Tibial nerve (tissue), 4 donors: ENCODE measurements around the gene KDM4B. TPM values are rescaled to one million over a fixed set of nuclear protein-coding genes. Genes with fewer than 3 reads are reported as not detected.
"Not testable (repeated sequence)": the region's sequence is repeated elsewhere in the genome, so short reads cannot be mapped to it uniquely, and the experiment has no call there.

Source experiments
- DNase-seq, 2 donors: peaks; one replicate each; pipeline ENCODE4 v3.0.0-alpha.2; 2019; ENCODE audit warnings: low spot score in 2 of 2
- H3K27ac ChIP-seq, 4 donors: fragments of 200-600 bp; sonication (generic) in 3 of 4; one replicate each; pipeline ENCODE4 v1.5.1; 2017 to 2019; ENCODE audit warnings: mild to moderate bottlenecking in 1 of 4
- H3K27me3 ChIP-seq, 2 donors: fragments of 200-600 bp; sonication (generic) in 1 of 2; one replicate each; pipeline versions ENCODE4 v1.5.1 to v1.6.0; 2017 to 2019
- H3K36me3 ChIP-seq, 3 donors: fragments of 200-600 bp; sonication (generic); one replicate each; pipeline ENCODE4 v1.5.1; 2018 to 2019
- H3K4me1 ChIP-seq, 4 donors: fragments of 200-600 bp; sonication (generic) in 3 of 4; one replicate each; pipeline ENCODE4 v1.5.1; 2017 to 2019
- H3K4me3 ChIP-seq, 4 donors: fragments of 200-600 bp; sonication (generic) in 3 of 4; one replicate each; pipeline ENCODE4 v1.5.1; 2017 to 2019; ENCODE audit warnings: mild to moderate bottlenecking in 1 of 4, moderate library complexity in 1 of 4
- H3K9me3 ChIP-seq, 4 donors: fragments of 200-600 bp; sonication (generic) in 3 of 4; one replicate each; pipeline ENCODE4 v1.5.1; 2017 to 2019
- EP300 ChIP-seq, 2 donors: sonication (generic); formaldehyde crosslinking; IDR thresholded peaks; one replicate each; pipeline ENCODE4 v1.6.1; 2017; ENCODE audit warnings: antibody characterized with exemption in 2 of 2, mild to moderate bottlenecking in 1 of 2
- POLR2A ChIP-seq, 2 donors: fragments of 450-650 bp; IDR thresholded peaks; one replicate each; pipeline ENCODE4 v1.6.1; 2017; ENCODE audit warnings: antibody characterized with exemption in 2 of 2, mild to moderate bottlenecking in 2 of 2, moderate library complexity in 2 of 2
- WGBS, 2 donors: methylation state at CpG; one replicate each; pipeline ENCODE4 v1.1.5; 2018; 5-methylcytosine and 5-hydroxymethylcytosine counted together
- total RNA-seq, 4 donors: library from RNA; depleted of rRNA; stranded (reverse); fragments of >200 nt; gene quantifications; one replicate each; pipeline ENCODE4 v1.1.0, GENCODE V29; 2016
- TF ChIP-seq, protein P1 (sequence below), 5 experiments: fragments of 200-600 bp in 3 of 5; fragments of 450-650 bp in 2 of 5; sonication (generic) in 3 of 5; IDR thresholded peaks; one replicate each; pipeline ENCODE4 v1.5.1; 2016 to 2019; ENCODE audit warnings: antibody characterized with exemption in 5 of 5, mild to moderate bottlenecking in 3 of 5, moderate library complexity in 2 of 5

Gene KDM4B
- total RNA-seq, 4 donors from 2014 or later, result 37.8 to 72.4 (median 57.2) TPM

DNA sequence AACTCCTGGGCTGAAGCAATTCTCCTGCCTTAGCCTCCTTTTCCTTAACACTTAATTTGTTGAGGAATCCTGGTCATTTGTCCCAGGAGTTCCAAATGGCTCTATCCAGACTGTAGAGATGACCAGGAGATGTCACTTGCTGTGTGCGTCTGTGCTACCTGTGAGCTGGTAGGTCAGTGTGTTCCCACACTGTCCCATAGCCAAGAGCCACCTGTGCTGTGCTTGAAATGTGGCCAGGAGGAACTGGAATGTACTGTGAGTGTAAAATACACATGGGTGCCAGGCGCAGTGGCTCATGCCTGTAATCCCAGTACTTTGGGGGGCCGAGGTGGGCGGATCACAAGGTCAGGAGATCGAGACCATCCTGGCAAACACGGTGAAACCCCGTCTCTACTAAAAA, 29.4 kb upstream of the KDM4B start:
- WGBS, 2 donors, result 87 to 95% methylated on average over 7 of the region's 7 CpGs
- H3K36me3 ChIP-seq, result no peaks in the 10 kb centered on the region
- H3K4me1 ChIP-seq, result no peaks in the 10 kb centered on the region
- H3K4me3 ChIP-seq, result no peak overlapping the region
- H3K27ac ChIP-seq, result no peak overlapping the region
- H3K9me3 ChIP-seq, result no peaks in the 10 kb centered on the region
- no peak for DNase-seq
- no peaks in the 10 kb centered on the region for H3K27me3 ChIP-seq
- TF ChIP-seq POLR2A (IDR thresholded peaks at IDR 0.05) (no peak), EP300 (IDR thresholded peaks at IDR 0.05) (no peak)
- TF ChIP-seq, protein P1, sequence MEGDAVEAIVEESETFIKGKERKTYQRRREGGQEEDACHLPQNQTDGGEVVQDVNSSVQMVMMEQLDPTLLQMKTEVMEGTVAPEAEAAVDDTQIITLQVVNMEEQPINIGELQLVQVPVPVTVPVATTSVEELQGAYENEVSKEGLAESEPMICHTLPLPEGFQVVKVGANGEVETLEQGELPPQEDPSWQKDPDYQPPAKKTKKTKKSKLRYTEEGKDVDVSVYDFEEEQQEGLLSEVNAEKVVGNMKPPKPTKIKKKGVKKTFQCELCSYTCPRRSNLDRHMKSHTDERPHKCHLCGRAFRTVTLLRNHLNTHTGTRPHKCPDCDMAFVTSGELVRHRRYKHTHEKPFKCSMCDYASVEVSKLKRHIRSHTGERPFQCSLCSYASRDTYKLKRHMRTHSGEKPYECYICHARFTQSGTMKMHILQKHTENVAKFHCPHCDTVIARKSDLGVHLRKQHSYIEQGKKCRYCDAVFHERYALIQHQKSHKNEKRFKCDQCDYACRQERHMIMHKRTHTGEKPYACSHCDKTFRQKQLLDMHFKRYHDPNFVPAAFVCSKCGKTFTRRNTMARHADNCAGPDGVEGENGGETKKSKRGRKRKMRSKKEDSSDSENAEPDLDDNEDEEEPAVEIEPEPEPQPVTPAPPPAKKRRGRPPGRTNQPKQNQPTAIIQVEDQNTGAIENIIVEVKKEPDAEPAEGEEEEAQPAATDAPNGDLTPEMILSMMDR (IDR thresholded peaks at IDR 0.05), result no peak

GRCh38 chr19:4941638-4942169, 27.2 kb upstream of the KDM4B start:
- WGBS, 2 donors, result 93 to 94% methylated on average over 27 to 32 of the region's 35 CpGs
- H3K36me3 ChIP-seq, DNase-seq, H3K27me3 ChIP-seq, H3K27ac ChIP-seq, H3K4me3 ChIP-seq, H3K4me1 ChIP-seq, H3K9me3 ChIP-seq: not testable (repeated sequence)

- H3K27ac ChIP-seq, H3K9me3 ChIP-seq, H3K4me3 ChIP-seq, DNase-seq, H3K4me1 ChIP-seq, H3K36me3 ChIP-seq, H3K27me3 ChIP-seq: not testable (repeated sequence)
- 94 to 95% methylated on average over 23 of the region's 23 CpGs for WGBS, 2 donors
Observed at GRCh38 chr19:4950650-4951049, 18.3 kb upstream of the KDM4B start.

DNA sequence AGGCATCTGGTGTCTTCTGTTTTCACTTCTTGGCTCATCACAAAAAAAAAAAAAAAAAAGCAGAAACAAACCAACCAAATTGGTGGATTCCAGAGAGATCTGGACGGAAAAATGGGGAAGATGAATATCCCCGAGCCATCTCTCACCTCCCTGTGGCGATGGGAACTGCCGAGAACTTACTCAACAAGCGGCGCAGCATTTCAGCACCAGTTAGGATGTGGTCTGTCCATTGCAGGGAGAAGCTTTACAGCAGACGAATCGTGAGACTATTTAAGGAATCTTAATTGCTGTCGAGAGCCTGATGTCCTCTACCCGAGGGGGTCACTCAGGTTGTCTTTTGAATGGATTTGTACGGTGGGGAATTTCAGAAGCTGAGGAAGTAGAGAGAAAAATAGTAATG, 17.3 kb upstream of the KDM4B start:
- 74 to 78% methylated on average over 11 of the region's 11 CpGs for WGBS, 2 donors
- H3K27me3 ChIP-seq, result no peaks in the 10 kb centered on the region
- H3K36me3 ChIP-seq, result peaks cover 0 to 8% (median 0%) of the 10 kb centered on the region in 3 donors
- H3K27ac ChIP-seq, result no peak overlapping the region
- no peak for DNase-seq
- H3K9me3 ChIP-seq, result no peaks in the 10 kb centered on the region
- H3K4me3 ChIP-seq, result no peak overlapping the region
- TF ChIP-seq POLR2A (IDR thresholded peaks at IDR 0.05) (no peak), EP300 (IDR thresholded peaks at IDR 0.05) (no peak)
- TF ChIP-seq, protein P1 (IDR thresholded peaks at IDR 0.05), result no peak
- H3K4me1 ChIP-seq, result no peaks in the 10 kb centered on the region

GRCh38 chr19:4952945-4953344, 16.0 kb upstream of the KDM4B start:
- 95% methylated on average over 18 of the region's 18 CpGs for WGBS, 2 donors

GRCh38 chr19:4954320-4955149, 14.4 kb upstream of the KDM4B start:
- H3K4me3 ChIP-seq, H3K27ac ChIP-seq, H3K9me3 ChIP-seq, H3K36me3 ChIP-seq, H3K27me3 ChIP-seq, DNase-seq, H3K4me1 ChIP-seq: not testable (repeated sequence)
- 91 to 93% methylated on average over 45 to 46 of the region's 46 CpGs for WGBS, 2 donors

More at GRCh38 chr19:4952945-4953344, 16.0 kb upstream of the KDM4B start:
- no peaks in the 10 kb centered on the region for H3K27me3 ChIP-seq
- H3K36me3 ChIP-seq, result peaks cover 0 to 8% (median 0%) of the 10 kb centered on the region in 3 donors
- no peak overlapping the region for H3K27ac ChIP-seq
- H3K4me3 ChIP-seq, result no peak overlapping the region
- no peak for DNase-seq
- TF ChIP-seq POLR2A (IDR thresholded peaks at IDR 0.05) (no peak), EP300 (IDR thresholded peaks at IDR 0.05) (no peak)
- TF ChIP-seq, protein P1 (IDR thresholded peaks at IDR 0.05), result no peak
- H3K9me3 ChIP-seq, result no peaks in the 10 kb centered on the region
- H3K4me1 ChIP-seq, result no peaks in the 10 kb centered on the region
